Brain pericyte (primary cell): ENCODE results near the gene ZNF665.
"Not testable (repeated sequence)": the region's sequence is repeated elsewhere in the genome, so short reads cannot be mapped to it uniquely, and the experiment has no call there.

Experiments used
- DNase-seq: peaks from one replicate; pipeline ENCODE4 v3.0.0-alpha.2; 2012; ENCODE audit warnings: low read depth, low spot score

ZNF665 gene

DNA sequence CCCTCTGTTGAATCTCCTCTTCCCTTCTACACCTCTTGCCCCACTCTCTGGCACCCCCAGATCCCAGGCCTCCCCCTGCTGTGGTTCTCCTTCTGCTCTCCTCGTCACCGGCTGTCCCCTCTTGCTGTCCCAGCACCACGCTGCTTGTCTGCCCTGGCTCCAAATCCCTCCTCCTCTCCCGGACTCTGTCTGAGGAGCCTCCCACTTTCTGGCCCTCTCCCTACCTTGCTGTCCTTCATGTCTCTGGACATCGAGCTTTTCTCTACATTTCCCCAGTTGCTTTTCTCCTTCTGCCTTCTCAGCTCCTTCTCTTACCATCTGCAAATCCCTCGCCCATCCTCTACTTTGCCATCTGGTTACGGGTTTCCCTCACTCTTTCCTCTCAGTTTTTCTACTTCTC lies 35.5 kb downstream of the ZNF665 start:
- no peak for DNase-seq

DNA sequence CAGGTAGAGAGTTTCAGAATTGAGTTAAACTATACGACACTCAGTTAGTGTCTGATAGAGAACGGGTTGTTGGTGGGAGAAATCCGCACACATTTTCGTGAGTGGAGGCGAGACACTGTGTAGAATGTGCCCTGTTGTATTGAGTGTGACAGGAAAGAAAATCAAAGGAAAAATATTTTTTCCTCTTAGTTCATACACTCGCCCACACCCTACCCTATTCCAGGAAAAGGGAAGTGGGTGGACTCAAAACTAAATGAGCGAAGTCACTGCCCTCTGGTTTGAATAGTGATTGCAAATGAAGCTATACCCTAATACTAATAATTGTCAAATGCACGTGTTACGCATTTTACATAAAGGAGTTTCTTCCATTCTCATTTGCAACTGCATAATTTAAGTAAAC lies 36.3 kb downstream of the ZNF665 start:
- DNase-seq = no peak

DNA sequence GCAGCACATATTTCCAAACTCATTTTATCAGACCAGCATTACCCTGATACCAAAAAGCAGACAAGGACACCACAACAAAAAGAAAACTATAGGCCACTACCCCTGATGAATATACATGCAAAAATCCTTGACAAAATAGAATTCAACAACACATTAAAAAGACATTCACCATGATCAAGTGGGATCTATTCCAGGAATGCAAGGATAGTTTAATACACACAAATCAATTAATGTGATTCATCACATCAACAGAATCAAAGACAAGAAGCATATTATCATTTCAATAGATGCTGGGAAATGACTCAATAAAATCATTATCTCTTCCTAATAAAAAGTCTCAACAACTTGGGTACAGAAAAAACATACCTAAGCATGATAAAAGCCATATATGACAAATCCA lies 45.5 kb downstream of the ZNF665 start:
- DNase-seq = no peak

DNA sequence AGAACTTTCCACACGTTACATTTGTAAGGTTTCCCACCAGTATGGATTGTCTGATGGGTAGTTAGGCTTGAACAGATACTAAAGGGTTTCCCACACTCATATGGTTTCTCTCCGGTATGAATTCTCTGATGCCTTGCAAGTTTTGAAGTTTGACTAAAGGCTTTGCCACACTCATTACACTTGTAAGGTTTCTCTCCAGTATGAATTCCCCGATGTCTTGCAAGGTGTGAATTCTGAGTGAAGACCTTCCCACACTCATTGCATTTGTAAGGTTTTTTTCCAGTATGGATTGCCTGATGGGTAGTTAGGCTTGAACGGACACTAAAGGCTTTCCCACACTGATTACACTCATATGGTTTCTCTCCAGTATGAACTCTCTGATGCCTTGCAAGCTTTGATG lies 52.8 kb downstream of the ZNF665 start:
- no peak for DNase-seq

DNA sequence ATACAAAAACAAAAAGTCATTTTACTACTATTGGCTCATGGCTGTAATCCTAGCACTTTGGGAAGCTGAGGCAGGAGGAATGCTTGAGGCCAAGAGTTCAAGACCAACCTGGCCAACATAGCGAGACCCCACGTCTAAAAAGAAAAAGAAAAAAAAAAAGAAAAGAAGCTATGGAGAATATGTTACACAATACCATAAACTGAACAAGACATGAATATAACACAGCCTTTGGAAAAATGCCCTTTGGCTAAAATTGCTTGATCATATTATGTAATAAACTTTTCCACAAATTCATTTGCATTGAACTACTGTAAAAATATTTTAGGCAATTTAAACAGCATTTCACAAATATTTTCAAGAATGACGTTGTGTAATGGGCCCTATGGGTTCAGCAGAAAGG lies 56.7 kb downstream of the ZNF665 start:
- no peak for DNase-seq

DNA sequence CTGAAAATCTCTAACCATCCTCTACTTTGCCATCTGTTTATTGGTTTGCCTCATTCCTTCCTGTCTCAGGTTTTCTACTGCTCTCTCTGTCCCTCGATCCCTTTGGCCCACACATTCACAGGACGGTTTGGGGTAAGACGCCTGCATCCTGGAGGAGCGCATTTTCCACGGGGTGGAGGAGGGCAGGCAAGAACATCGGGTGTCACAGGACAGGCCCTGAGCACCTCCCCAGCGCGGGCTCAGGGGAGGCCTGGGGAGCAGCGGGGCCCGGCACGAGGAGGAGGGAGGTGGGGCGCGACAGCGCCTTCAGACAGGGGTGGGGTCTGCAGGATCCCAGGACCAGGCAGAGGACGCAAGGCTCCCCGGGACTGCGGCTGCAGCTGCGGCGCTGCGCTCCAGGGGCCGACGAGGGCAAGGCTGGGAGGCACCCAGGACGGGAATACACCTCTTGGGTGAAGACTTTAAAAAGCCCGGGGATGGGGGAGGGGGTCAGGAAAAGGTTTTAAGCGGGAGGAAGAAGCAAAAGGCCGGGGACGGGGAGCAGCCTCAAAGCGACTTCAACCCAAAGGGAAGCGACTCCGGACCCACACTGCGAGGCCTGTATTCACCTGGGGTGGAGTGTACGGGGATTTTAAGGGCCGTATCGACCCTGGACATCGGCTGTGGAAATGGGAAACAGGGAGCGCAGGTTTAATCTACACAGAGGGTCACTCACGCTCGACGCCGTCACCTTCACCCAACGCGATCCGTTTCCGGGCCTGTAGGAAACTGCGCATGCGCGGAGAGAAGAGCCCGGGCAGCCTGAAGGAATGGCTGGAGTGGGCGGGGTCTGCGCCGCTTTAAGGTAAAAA lies 60.8 kb downstream of the ZNF665 start, which contains the start of gene ZNF415:
Gene ZNF415 (minus strand): TSS at position 770 of the 851 bp plus-strand sequence. CDS start 10,234 bp downstream, outside the sequence.
- peak; percentile 11 for DNase-seq

DNA sequence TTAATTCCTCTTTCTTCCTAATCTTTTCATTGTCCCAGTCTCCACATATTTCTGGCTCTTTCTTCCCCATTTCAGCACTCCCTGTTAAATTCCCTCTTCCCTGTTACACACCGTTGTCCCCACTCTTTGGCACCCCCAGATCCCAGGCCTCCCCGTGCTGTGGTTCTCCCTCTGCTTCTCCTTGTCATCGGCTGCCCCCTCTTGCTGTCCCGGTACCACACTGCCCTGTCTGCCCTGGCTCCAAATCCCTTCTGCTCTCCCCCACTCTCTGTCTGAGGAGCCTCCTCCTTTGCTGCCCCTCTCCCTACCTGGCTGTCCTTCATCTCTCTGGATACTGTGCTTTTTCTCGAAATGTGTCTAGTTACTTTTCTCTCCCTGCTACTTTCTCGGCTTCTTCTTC lies 61.4 kb downstream of the ZNF665 start:
- DNase-seq = no peak

DNA sequence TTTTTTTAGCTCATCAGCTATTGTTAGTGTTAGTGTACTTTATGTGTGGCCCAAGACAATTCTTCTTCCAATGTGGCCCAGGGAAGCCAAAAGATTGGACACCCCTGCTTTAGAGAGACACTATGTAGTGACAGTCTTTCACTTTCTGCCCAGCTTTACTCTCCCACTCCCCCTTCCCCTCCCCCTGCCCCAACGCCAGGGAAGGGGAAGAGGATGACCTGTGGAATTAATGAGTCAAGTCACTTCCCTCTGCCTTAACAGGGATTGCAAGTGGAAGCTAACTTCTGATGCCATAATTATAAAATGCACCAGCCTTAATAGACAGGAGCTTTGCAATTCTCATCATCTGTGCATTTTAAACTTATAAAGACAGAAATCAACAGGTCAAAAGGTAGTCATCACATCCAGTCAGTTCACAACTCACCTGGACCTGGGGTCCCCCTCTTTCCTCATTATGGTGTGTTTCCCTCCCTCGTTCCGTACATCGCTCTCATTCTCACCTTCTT lies 62.0 kb downstream of the ZNF665 start:
- DNase-seq = no peak

DNA sequence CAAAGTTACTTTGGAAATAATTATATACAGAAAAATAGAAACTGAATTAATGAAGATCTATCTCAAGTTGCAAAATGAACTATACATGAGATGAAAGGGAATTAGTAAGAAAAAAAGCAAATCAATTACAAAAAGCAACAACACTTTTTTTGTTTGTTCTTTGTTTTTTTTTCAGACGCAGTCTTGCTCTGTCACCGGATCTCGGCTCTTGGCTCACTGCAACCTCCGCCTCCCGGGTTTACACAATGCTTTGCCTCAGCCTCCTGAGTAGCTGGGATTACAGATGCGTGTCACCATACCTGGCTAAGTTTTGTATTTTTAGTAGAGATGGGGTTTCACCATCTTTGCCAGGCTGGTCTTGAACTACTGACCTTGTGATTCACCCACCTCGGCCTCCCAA lies 62.7 kb downstream of the ZNF665 start:
- no peak for DNase-seq

DNA sequence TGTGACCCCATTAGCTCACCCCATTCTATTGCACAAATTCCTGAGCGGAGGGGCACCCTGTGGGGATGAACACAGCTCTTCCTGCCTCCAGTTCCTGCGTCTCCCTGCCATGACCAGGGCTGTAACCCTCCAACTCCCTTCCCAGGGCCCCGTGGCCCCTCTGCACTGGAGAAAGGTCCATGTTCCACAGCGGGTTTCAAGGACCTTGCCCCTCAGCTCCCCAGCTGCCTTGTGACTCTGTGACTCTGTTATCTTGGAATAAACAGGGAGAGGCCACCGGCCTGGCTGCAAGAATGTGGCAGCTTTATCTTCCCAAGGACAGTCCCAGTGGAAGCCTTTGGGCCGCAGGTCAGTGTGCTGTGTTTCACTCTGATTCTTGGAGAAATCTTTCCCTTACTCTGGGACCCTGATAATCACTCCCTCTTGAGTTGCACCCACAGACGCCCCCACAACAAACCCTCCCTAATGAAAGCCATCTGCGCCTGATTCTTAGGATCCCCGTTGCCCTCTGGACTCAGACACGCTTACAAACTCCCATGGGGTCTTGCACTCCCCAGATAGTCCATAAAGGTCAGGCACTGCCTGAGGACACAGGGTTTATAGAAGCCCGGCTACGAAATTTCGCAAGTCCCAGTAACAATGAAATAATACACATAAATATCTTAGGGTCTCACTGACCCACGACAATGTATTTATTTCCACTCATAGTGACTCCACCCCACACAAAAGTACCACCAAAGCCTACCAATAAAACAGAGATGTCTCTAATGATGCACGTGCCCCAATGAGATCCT lies 66.2 kb downstream of the ZNF665 start:
- not testable (repeated sequence) for DNase-seq

DNA sequence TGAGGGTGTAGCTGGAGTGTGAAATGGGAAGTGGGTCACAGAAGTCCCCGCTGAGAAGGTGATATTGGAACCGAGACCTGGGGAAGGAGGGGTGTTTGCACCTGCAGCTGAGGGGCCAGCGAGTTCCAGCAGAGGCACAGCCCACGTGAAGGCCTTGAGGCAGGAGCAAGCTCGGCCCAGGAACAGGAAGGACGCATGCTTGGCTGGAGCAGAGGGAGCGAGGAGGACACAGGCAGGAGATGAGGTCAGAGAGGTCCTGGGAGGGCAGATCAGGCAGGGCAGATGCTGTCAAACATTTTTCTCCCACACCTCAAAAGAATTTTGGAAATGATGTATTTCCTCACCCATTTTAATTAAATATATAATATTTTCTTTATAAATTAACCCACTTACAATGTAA lies 69.8 kb downstream of the ZNF665 start:
- no peak for DNase-seq
